H9 (cell line): Measurements from ENCODE around the gene CDKAL1. TPM values are rescaled to one million over a fixed set of nuclear protein-coding genes. Genes with fewer than 3 reads are reported as not detected.

Source experiments
- DNase-seq: peaks from one replicate; pipeline ENCODE4 v3.0.0-alpha.2; 2017
- H2AFZ ChIP-seq: one replicate; pipeline ENCODE4 v1.6.1; 2013; ENCODE audit warnings: mild to moderate bottlenecking, low read length, control low read depth, moderate library complexity
- H2AK5ac ChIP-seq: 2 replicates; pipeline ENCODE4 v1.6.1; 2013; ENCODE audit warnings: low read length, control low read depth, mixed read lengths; ENCODE audit not compliant: insufficient read length
- H2BK120ac ChIP-seq: one replicate; pipeline ENCODE4 v1.6.1; 2013; ENCODE audit warnings: low read depth, mild to moderate bottlenecking, low read length, control low read depth, inconsistent platforms; ENCODE audit not compliant: poor library complexity, severe bottlenecking
- H2BK12ac ChIP-seq: 2 replicates; pipeline ENCODE4 v1.6.1; 2013; ENCODE audit warnings: low read length, control low read depth, mixed read lengths, low read depth; ENCODE audit not compliant: insufficient read length
- H2BK15ac ChIP-seq: 2 replicates; pipeline ENCODE4 v1.6.1; 2013; ENCODE audit warnings: low read depth, low read length, control low read depth
- H2BK20ac ChIP-seq: one replicate; pipeline ENCODE4 v1.6.1; 2013; ENCODE audit warnings: low read depth, mild to moderate bottlenecking, low read length, control low read depth, inconsistent platforms; ENCODE audit not compliant: poor library complexity, severe bottlenecking
- H2BK5ac ChIP-seq: 2 replicates; pipeline ENCODE4 v1.6.1; 2013; ENCODE audit warnings: low read length, control low read depth, mixed read lengths; ENCODE audit not compliant: insufficient read length
- H3K14ac ChIP-seq: 2 replicates; pipeline ENCODE4 v1.6.1; 2013; ENCODE audit warnings: low read length, control low read depth; ENCODE audit not compliant: insufficient read depth
- H3K18ac ChIP-seq: 2 replicates; pipeline ENCODE4 v1.6.1; 2013; ENCODE audit warnings: low read depth, mild to moderate bottlenecking, mixed read lengths, low read length, control low read depth; ENCODE audit not compliant: insufficient read length
- H3K23ac ChIP-seq: 2 replicates; pipeline ENCODE4 v1.6.1; 2013; ENCODE audit warnings: low read length, control low read depth, mixed read lengths, low read depth; ENCODE audit not compliant: insufficient read length
- H3K23me2 ChIP-seq: 2 replicates; pipeline ENCODE4 v1.6.1; 2013; ENCODE audit warnings: low read depth, mild to moderate bottlenecking, mixed read lengths, low read length, control low read depth; ENCODE audit not compliant: insufficient read length, poor library complexity, severe bottlenecking
- H3K27ac ChIP-seq: 2 replicates; pipeline ENCODE4 v1.5.1; 2013; ENCODE audit warnings: low read length, control low read depth, mixed read lengths, low read depth; ENCODE audit not compliant: insufficient read length
- H3K27me3 ChIP-seq: 2 replicates; pipeline ENCODE4 v1.6.1; 2013; ENCODE audit warnings: low read length, control low read depth, inconsistent platforms; ENCODE audit not compliant: insufficient read depth
- H3K4ac ChIP-seq: 2 replicates; pipeline ENCODE4 v1.6.1; 2013; ENCODE audit warnings: low read depth, mild to moderate bottlenecking, control low read depth, inconsistent platforms, low read length, moderate library complexity
- H3K4me1 ChIP-seq: 2 replicates; pipeline ENCODE4 v1.6.1; 2013; ENCODE audit warnings: low read length, control low read depth, inconsistent platforms; ENCODE audit not compliant: insufficient read depth
- H3K4me2 ChIP-seq: 2 replicates; pipeline ENCODE4 v1.6.1; 2013; ENCODE audit warnings: low read length, control low read depth, mixed read lengths; ENCODE audit not compliant: insufficient read length, insufficient read depth
- H3K56ac ChIP-seq: 2 replicates; pipeline ENCODE4 v1.6.1; 2013; ENCODE audit warnings: low read depth, mild to moderate bottlenecking, mixed read lengths, low read length, control low read depth; ENCODE audit not compliant: insufficient read length
- H3K79me1 ChIP-seq: 2 replicates; pipeline ENCODE4 v1.6.1; 2013; ENCODE audit warnings: low read depth, mild to moderate bottlenecking, moderate library complexity, low read length, control low read depth, inconsistent platforms; ENCODE audit not compliant: insufficient read depth, poor library complexity, severe bottlenecking
- H3K79me2 ChIP-seq: 2 replicates; pipeline ENCODE4 v1.6.1; 2013; ENCODE audit warnings: low read length, control low read depth, inconsistent platforms; ENCODE audit not compliant: insufficient read depth
- H3K9ac ChIP-seq: 2 replicates; pipeline ENCODE4 v1.6.1; 2013; ENCODE audit warnings: low read length, control low read depth, mixed read lengths; ENCODE audit not compliant: insufficient read length; ENCODE audit errors: extremely low read depth
- H3K9me3 ChIP-seq: one replicate; pipeline ENCODE4 v1.6.1; 2013; ENCODE audit warnings: low read depth, low read length, inconsistent platforms; ENCODE audit not compliant: control insufficient read depth
- H3T11ph ChIP-seq: one replicate; pipeline ENCODE4 v1.6.1; 2013; ENCODE audit warnings: mild to moderate bottlenecking, low read length, control low read depth, inconsistent platforms
- H4K20me1 ChIP-seq: one replicate; pipeline ENCODE4 v1.6.1; 2013; ENCODE audit not compliant: control insufficient read depth, insufficient read length, insufficient read depth
- H4K5ac ChIP-seq: 2 replicates; pipeline ENCODE4 v1.6.1; 2013; ENCODE audit warnings: low read depth, mild to moderate bottlenecking, mixed read lengths, low read length, control low read depth; ENCODE audit not compliant: insufficient read length
- H4K8ac ChIP-seq: replicated peaks from 2 replicates; pipeline ENCODE4 v1.6.1; 2013; ENCODE audit warnings: low read length, control low read depth, mixed read lengths, low read depth; ENCODE audit not compliant: insufficient read length
- H4K91ac ChIP-seq: 2 replicates; pipeline ENCODE4 v1.6.1; 2013; ENCODE audit warnings: low read depth, mild to moderate bottlenecking, moderate library complexity, mixed read lengths, low read length, control low read depth; ENCODE audit not compliant: insufficient read length
- H3K27ac Mint-ChIP-seq, 3 experiments: 2 replicates in 2 of 3; 3 replicates in 1 of 3; pipeline ENCODE4 v1.8.0; 2020 to 2021; ENCODE audit warnings: mixed read lengths in 3 of 3, mild to moderate bottlenecking in 1 of 3, moderate library complexity in 1 of 3
- H3K27me3 Mint-ChIP-seq: 2 replicates; pipeline ENCODE4 v1.8.0; 2021; ENCODE audit warnings: low read depth, mild to moderate bottlenecking, moderate library complexity, mixed read lengths
- H3K36me3 Mint-ChIP-seq, 3 experiments: 2 replicates in 2 of 3; 3 replicates in 1 of 3; pipeline ENCODE4 v1.8.0; 2020 to 2021; ENCODE audit warnings: low read depth in 3 of 3, mixed read lengths in 3 of 3; ENCODE audit not compliant: insufficient read depth in 1 of 3
- H3K4me1 Mint-ChIP-seq, 2 experiments: 2 replicates each; pipeline ENCODE4 v1.8.0; 2020; ENCODE audit warnings: mixed read lengths in 2 of 2
- H3K4me3 Mint-ChIP-seq, 2 experiments: 2 replicates in 1 of 2; 3 replicates in 1 of 2; pipeline ENCODE4 v1.8.0; 2020 to 2021; ENCODE audit warnings: mild to moderate bottlenecking in 2 of 2, mixed read lengths in 2 of 2, moderate library complexity in 1 of 2
- H3K9me3 Mint-ChIP-seq, 2 experiments: 2 replicates in 1 of 2; 3 replicates in 1 of 2; pipeline ENCODE4 v1.8.0; 2020; ENCODE audit warnings: mild to moderate bottlenecking in 2 of 2, mixed read lengths in 2 of 2, moderate library complexity in 1 of 2
- WGBS: extraction: QIAGEN DNeasy Blood & Tissue Kit; methylation state at CpG from one replicate; pipeline ENCODE4 v1.1.7; 2013; ENCODE audit warnings: missing lambda C conversion rate, low lambda C conversion rate, mixed read lengths; ENCODE audit not compliant: insufficient read length; ENCODE audit errors: extremely low coverage; 5-methylcytosine and 5-hydroxymethylcytosine counted together
- total RNA-seq: library from RNA; stranded (reverse); gene quantifications from 2 replicates; pipeline ENCODE4 v1.2.1, GENCODE V29; 2021
- TF ChIP-seq, protein P1 (sequence below): fragments of 200-600 bp; sonication (generic); conservative IDR thresholded peaks from 3 replicates; pipeline ENCODE4 v1.8.0; 2021; ENCODE audit warnings: antibody characterized with exemption, mild to moderate bottlenecking

Gene CDKAL1
- total RNA-seq, 1 experiment from 2014 or later, result 23.0 TPM

DNA sequence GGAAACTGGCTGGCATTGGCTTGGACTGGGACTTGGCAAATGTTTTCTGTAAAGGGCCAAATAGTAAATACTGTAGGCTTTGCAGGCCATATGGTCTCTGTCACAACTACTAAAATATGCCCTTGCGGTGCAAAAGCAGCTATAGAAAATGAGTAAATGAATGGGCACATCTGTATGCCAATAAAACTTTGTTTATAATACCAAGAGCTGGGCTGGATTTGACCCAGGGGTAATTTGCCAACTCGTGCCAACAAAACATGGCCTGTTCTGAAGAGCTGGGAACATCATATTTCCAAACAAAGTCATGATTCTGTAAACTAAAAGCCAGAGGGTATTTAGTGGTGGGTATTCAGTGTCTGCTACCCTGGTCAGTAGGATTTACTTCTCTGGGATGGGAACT is 739.2 kb downstream of the CDKAL1 start:
- Histone ChIP-seq H3K9me3 (no peaks in the 10 kb centered on the region), H4K8ac (no peak overlapping the region), H3K4me2 (no peak overlapping the region), H2AK5ac (no peak overlapping the region), H3K4ac (no peak overlapping the region), H2BK5ac (no peak overlapping the region), H4K20me1 (no peaks in the 10 kb centered on the region), H3K14ac (no peak overlapping the region), H2BK120ac (no peak overlapping the region), H4K5ac (no peak overlapping the region), H2BK15ac (no peak overlapping the region), H3T11ph (no peak overlapping the region), H3K4me1 (peaks cover 6% of the 10 kb centered on the region; the same call in 1 of the 2 replicates), H3K27me3 (no peaks in the 10 kb centered on the region), H3K79me1 (no peaks in the 10 kb centered on the region), H3K18ac (no peak overlapping the region), H3K23ac (no peak overlapping the region), H2BK20ac (no peak overlapping the region), H3K79me2 (no peaks in the 10 kb centered on the region), H4K91ac (no peak overlapping the region), H3K23me2 (no peaks in the 10 kb centered on the region), H2BK12ac (no peak overlapping the region), H3K9ac (no peak overlapping the region), H3K56ac (no peak overlapping the region), H2AFZ (no peak overlapping the region), H3K27ac (no peak overlapping the region)
- no peak overlapping the region for H3K4me3 Mint-ChIP-seq
- H3K9me3 Mint-ChIP-seq, result peaks cover 0 to 8% of the 10 kb centered on the region in 2 experiments; a peak in 3 of 5 replicates
- H3K4me1 Mint-ChIP-seq, result peaks cover 44% of the 10 kb centered on the region in 2 experiments
- TF ChIP-seq, protein P1, sequence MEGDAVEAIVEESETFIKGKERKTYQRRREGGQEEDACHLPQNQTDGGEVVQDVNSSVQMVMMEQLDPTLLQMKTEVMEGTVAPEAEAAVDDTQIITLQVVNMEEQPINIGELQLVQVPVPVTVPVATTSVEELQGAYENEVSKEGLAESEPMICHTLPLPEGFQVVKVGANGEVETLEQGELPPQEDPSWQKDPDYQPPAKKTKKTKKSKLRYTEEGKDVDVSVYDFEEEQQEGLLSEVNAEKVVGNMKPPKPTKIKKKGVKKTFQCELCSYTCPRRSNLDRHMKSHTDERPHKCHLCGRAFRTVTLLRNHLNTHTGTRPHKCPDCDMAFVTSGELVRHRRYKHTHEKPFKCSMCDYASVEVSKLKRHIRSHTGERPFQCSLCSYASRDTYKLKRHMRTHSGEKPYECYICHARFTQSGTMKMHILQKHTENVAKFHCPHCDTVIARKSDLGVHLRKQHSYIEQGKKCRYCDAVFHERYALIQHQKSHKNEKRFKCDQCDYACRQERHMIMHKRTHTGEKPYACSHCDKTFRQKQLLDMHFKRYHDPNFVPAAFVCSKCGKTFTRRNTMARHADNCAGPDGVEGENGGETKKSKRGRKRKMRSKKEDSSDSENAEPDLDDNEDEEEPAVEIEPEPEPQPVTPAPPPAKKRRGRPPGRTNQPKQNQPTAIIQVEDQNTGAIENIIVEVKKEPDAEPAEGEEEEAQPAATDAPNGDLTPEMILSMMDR, result no peak
- no peak for DNase-seq
- H3K27ac Mint-ChIP-seq, result no peak overlapping the region
- no CpG with 5 or more reads among the region's 2 CpGs for WGBS
- H3K27me3 Mint-ChIP-seq, result no peaks in the 10 kb centered on the region
- H3K36me3 Mint-ChIP-seq, result peaks cover 0 to 11% (median 2%) of the 10 kb centered on the region in 3 experiments; a peak in 3 of 7 replicates
